CD4-positive, alpha-beta T cell treated with Interleukin-6 for 4 hours (primary cell): ENCODE results near the gene G6PC3.
A peak's percentile ranks its signal among the peaks of the same experiment; 100 is the strongest.

Experiments
- DNase-seq: peaks from one replicate; pipeline ENCODE4 v3.0.0-alpha.2; 2020; ENCODE audit warnings: mixed read lengths

G6PC3 gene

DNA sequence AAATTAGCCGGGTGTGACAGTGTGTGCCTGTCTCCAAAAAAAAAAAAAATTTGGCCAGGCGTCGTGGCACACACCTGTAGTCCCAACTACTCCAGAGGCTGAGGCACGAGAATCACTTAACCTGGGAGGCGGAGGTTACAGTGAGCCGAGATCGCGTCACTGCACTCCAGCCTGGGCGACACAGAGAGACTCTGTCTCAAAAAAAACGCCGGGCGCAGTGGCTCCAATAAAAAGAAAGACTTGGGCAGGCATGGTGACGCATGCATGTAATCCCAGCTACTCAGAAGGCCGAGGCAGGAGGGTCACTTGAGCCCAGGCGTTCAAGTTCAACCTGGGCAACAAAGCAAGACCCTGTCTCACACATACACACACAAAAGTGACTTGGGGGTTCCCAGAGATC is 7.7 kb upstream of the G6PC3 start:
- no peak for DNase-seq

- DNase-seq = no peak
These were observed 6.6 kb upstream of the G6PC3 start for GRCh38 chr17:44063704-44064639.

DNA sequence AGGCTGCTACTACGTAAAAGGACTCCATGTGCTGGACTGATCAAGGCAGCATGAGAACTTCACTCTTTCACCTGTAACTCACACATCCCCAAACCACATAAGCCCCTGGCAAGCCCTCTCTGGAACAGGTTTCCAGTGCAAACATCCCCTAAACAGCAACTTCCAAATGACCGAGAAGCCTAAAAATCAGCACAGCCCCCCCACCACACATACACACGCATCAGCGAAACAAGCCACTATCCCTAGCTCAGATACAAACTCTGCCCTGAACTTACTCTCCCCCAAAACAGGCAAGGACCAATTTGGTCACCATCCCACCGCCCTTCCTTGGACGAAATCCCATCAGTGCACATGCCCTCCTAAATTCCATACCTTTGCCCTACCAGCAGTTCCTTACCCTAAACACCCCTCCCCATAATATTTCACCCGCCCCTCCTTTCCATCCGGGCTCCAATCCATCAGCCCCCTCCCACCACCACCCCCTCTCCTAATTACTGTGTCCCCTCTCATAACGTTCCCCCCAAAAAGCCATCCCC is 4.8 kb upstream of the G6PC3 start:
- peak; percentile 8 for DNase-seq

GRCh38 chr17:44066204-44066930 is 4.2 kb upstream of the G6PC3 start, which contains the start of gene LSM12:
Gene LSM12, minus strand, starts transcription at chr17:44066671. Its CDS starts 84 bp downstream, at chr17:44066587.
- peak; percentile 89 for DNase-seq

DNA sequence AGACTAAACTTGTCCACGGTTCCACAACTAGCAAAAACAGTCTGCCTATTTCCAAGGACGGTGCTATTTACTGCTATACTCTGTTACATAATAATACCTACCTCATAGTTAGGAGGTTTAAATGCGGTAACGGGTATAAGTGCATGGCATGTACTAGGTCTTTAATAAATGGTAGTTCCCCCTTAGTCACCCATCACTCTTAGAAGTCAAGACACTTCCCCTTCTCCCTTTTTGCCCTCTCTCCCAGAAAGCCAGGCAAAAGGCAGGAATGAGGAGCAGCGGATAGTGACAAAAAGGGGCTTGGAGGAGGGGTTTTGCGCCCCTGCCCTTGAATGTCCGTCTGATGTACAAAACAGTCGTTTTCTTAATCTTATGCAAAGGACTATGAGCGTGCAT is 3.0 kb upstream of the G6PC3 start:
- no peak for DNase-seq

DNA sequence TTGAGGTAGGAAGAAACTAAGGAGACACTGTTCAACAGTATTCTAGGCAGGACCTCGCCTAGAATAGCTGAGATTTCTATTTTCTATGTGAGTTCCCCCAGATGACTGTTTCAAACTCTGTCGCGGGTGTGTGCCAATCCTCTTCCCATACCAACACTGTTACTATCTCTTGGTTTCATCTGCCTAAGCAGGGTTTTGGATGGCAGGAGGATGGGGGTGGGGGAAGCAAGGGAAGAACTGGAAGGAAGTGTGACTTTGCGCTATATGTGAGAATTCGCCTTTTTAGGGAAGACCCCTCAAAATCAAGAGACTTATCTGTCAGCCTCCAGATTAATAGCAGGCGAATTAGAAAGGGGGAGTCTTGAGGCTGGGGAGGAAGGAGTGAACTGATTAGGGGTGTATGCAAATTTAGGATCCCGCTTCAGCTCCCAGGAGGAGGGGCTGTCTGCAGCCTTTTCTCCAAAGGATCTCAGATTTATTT is 521 bp upstream of the G6PC3 start:
- no peak for DNase-seq

- DNase-seq = peak; percentile 71
These were observed 624 bp downstream of the G6PC3 start for GRCh38 chr17:44071198-44071520.

GRCh38 chr17:44071772-44072171 is 1.2 kb downstream of the G6PC3 start:
- DNase-seq = no peak

- DNase-seq = no peak
These were observed 3.8 kb downstream of the G6PC3 start for GRCh38 chr17:44074231-44074910.

- DNase-seq = no peak
These were observed 4.4 kb downstream of the G6PC3 start for GRCh38 chr17:44074911-44075285.

GRCh38 chr17:44075598-44076293 is 5.2 kb downstream of the G6PC3 start:
- DNase-seq = no peak

DNA sequence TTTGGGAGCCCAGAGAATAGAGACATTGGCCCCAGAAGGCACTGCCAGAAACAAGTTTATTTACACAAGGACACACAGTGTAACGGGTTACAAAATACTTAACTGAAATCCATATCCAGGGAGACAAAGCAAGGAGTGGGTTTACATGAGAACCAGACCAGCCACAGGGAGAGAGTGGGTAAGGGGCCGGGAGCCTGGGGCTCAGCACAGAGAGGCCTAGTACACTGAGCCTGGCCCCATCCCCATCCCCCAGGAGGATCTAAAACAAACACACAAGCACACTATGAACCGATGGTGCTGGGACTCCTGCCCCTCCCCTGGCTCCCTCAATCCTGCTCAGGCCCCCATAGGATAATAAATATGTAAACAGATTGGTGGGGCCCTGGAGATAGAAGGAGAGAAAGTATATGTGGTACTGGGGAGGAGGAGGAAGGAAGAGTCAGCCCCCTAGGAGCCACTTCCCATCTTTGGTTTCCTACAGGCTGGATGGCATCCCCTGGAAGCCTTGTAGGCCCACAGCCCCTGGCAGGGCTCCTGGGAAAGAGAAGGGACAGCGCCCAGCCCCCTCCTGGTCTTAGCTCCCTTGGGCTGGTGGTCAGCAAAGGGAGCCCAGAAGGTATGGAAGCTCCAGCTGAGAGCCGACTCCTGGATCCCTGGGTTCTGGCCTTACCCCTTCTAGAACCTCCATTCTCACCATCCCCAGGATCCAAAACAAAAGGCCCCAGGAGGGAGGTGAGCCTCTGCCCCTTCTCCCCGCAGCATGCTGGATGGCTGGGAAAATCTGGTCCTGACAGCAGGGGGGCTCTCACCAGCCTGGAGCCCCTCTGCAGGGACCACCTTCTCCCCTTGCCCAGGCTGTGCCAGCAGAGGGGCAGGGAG is 6.4 kb downstream of the G6PC3 start:
- no peak for DNase-seq

DNA sequence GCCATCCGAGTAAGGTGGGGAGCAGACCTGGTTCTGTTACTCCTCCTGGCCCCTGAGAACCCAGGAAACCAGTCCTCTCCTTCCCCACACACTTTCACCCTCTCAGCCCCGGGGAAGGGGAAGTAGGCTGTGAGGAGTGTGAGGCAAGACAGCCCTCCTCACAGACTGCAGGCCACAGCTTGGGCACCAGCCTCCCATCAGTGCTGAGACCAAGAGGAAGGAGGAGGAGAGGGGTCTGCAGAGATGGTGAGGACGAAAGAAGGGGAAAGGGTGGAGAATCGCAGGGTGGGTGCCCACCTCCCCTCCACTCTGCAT is 7.0 kb downstream of the G6PC3 start:
- no peak for DNase-seq

- no peak for DNase-seq
These were observed 7.9 kb downstream of the G6PC3 start for GRCh38 chr17:44078412-44078811.

- DNase-seq = no peak
These were observed 9.6 kb downstream of the G6PC3 start for GRCh38 chr17:44079877-44080821.

DNA sequence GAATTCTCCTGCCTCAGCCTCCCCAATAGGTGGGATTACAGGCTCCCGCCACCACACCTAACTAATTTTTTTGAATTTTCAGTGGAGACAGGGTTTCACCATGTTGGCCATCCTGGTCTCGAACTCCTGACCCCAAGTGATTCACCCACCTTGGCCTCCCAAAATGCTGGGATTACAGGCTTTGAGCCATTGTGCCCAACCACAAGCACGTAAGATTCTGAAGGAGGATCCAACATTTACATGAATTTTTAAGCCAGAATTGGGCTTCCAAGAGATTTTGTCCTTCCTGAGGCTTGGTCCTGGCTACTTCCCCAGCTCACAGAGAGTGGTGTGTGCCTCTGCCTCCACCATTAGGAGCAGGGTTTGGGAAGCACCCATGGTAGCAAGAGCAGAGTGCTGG is 11.1 kb downstream of the G6PC3 start:
- DNase-seq = no peak

- DNase-seq = no peak
These were observed 11.9 kb downstream of the G6PC3 start for GRCh38 chr17:44082256-44082927.

DNA sequence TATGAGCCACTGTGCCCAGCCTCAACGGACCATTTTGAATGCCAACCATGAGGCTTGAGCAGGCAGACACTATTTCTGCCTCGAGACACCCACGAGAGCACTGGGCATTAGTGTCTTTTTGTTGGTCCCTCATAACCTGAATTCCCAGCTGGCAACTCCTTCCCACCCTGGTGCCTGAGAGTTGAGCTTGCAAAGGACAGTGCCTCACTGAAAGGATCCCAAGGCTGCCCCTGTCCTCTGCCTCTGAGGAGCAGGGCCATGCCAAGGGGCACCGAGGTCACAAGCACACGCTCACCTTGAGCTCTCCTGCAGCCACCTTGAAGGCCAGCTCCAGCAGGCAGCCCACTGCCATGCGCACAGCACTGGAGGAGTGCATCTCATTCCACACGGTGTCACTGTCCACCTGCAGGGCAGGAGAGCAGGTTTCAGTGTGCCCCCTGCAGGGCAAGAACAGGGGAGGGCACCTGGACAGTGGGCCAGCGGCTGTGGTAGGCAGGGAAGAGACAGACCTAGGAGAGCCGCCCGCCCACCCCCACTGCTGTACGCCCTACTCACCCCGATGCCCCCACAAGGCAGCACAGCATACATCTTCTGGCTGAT is 12.8 kb downstream of the G6PC3 start:
- DNase-seq = no peak

- peak; percentile 41 for DNase-seq
These were observed 13.6 kb downstream of the G6PC3 start for GRCh38 chr17:44084131-44084538.
